Cardiac fibroblast (primary cell): ENCODE results near the gene UGT1A5.

ENCODE experiments used
- DNase-seq, 2 donors: peaks; one replicate each; pipeline versions ENCODE4 v3.0.0 to v3.0.0-alpha.2; 2010; ENCODE audit warnings: low read depth in 2 of 2
- H3K4me3 ChIP-seq, 2 donors: replicated peaks in 1 of 2; 1 replicate in 1 of 2; 2 replicates in 1 of 2; pipeline ENCODE4 v1.5.1; 2011; ENCODE audit warnings: low read depth in 2 of 2, low read length in 2 of 2, mild to moderate bottlenecking in 2 of 2, moderate library complexity in 1 of 2
- TF ChIP-seq, protein P1 (sequence below): IDR thresholded peaks from one replicate; pipeline ENCODE4 v1.5.1; 2011; ENCODE audit warnings: low read depth, mild to moderate bottlenecking, low read length, inconsistent platforms

Gene UGT1A5

DNA sequence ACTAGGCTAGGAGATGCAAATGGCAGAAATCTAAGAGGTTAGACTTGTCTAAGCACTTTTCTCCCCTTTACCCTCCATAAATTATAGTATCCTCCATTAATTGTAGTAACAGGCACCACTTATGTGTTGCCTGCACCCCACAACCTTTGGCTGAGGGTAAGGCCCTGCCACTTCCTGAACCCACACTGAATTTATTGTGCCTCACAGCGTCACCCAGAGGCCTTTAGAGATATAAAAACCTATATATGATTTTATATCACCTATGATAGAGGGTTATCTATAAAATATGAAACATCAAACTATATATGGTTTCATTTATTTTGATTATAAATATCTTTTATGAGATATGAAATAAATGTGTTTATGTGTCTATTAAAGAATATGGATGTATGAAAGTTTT is 38.4 kb upstream of the UGT1A5 start:
- DNase-seq = no peak
- TF ChIP-seq, protein P1, sequence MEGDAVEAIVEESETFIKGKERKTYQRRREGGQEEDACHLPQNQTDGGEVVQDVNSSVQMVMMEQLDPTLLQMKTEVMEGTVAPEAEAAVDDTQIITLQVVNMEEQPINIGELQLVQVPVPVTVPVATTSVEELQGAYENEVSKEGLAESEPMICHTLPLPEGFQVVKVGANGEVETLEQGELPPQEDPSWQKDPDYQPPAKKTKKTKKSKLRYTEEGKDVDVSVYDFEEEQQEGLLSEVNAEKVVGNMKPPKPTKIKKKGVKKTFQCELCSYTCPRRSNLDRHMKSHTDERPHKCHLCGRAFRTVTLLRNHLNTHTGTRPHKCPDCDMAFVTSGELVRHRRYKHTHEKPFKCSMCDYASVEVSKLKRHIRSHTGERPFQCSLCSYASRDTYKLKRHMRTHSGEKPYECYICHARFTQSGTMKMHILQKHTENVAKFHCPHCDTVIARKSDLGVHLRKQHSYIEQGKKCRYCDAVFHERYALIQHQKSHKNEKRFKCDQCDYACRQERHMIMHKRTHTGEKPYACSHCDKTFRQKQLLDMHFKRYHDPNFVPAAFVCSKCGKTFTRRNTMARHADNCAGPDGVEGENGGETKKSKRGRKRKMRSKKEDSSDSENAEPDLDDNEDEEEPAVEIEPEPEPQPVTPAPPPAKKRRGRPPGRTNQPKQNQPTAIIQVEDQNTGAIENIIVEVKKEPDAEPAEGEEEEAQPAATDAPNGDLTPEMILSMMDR = no peak
- no peak overlapping the region for H3K4me3 ChIP-seq

DNA sequence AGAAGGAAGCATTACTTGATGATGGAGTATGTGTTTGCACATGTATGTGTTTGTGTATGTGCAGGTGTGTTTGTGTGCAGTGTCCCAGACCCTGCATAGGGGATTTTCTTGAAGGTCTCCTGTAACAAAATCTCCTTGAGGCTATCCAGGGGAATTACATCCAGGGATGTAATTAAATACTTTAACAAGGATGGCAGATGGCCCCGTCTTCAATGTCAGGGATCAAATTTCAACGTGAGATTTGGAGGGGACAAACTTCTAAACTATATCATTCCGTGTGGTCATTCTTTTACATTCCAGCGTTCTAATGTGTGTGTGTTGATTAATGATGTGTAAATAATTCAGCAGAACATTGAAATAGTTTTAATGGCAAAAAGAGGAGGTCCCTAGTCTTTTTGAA is 37.7 kb upstream of the UGT1A5 start:
- no peak overlapping the region for H3K4me3 ChIP-seq
- DNase-seq = no peak
- TF ChIP-seq, protein P1 = no peak

DNA sequence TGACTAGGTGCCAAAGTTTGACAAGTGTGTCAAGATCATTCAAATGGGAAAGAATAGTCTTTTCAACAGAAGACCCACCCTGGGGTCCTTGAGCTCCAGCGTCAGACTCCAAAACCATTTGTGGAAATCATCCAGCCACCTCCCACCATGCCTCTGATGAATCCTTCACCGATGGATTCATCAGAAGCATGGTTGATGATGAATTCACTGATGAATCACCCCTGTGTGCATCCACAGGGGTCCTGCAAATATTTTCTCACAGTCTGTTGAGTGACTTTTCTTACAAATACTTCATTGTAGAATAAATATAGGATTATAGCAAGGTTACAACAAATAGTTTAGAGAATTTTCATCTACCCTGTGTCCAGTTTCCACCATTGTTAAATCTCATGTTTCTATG is 36.7 kb upstream of the UGT1A5 start:
- no peak overlapping the region for H3K4me3 ChIP-seq
- peak in 1 of 2 donors; percentile 8 for DNase-seq
- TF ChIP-seq, protein P1 = no peak

DNA sequence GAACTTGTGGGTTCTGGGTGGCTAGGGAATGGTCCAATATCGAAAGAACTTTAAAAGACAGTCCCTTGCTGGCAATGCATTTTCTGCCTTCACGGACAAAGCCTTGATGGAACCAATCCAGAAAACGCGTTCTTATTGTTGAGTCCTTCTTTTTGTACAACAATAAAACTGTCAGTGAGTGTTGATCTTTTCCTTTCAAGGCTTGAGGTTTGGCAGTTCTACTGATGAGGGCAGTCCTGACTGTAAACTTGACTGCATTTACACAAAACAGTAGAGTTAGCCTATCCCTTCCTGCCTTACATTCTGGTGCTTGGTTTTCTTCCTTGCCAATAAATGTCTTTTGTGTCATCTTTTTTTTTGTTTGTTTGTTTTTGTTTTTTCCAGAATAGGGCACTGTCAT is 33.5 kb upstream of the UGT1A5 start:
- TF ChIP-seq, protein P1 = no peak
- no peak overlapping the region for H3K4me3 ChIP-seq
- DNase-seq = peak in 1 of 2 donors; percentile 12

DNA sequence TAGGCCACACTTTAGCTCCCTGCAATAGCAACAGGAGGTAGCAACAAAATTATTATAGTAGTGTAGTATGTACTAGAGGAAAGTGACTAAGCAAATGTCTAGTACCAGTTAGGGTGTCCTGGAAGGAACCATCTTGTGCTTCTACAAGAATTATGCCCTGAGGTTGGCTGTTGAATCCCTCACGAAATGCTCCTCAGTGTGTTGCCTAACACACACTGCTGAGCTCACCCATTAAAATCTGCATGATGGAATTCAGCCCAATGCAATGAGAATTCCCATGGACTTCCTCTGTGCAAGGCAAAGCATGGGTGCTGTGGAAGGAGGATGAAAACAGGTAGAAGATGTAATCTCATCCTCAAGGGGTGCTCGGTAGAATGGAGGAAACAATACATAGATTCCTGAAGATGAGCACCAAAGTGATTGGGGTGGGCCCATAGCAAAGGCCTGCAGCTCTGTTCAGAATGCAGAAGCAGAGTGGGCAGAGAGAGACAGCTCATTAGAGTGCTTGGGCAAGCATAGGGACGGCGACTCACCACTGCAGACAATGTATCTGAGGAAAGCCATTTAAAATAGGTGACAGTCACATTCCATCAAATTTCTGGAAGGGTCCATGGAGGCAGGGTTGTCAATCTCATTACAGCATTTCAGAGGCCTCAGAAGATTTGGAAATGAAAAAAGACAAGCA is 32.2 kb upstream of the UGT1A5 start:
- TF ChIP-seq, protein P1 = no peak
- no peak overlapping the region for H3K4me3 ChIP-seq
- DNase-seq = no peak

DNA sequence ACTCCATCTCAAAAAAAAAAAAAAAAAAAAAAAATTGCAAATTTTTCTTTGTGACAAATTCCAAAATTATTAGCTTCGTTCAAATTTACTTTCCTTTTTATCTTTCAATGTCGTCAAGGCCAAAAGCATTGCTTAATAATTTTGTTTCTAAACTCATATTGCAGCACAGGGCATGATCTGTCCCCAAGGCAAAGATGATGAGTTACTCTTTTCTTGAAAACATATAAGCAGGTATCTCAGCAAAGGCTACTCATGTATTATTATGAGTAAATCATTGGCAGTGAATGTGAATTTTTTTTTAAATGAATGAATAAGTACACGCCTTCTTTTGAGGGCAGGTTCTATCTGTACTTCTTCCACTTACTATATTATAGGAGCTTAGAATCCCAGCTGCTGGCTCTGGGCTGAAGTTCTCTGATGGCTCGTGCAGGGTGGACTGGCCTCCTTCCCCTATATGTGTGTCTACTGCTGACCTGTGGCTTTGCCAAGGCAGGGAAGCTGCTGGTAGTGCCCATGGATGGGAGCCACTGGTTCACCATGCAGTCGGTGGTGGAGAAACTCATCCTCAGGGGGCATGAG is 31.1 kb upstream of the UGT1A5 start, which contains the start of gene UGT1A7:
TSS of gene UGT1A7 (plus strand) at position 381 of the 579 bp plus-strand sequence. CDS start at position 418, 37 bp downstream.
- no peak for DNase-seq
- TF ChIP-seq, protein P1 = no peak
- H3K4me3 ChIP-seq = no peak within 1 kb of the TSS
